GM19452 (cell line): ENCODE data around the gene PDE3A.
"Not testable (repeated sequence)": the region's sequence is repeated elsewhere in the genome, so short reads cannot be mapped to it uniquely, and the experiment has no call there.

ENCODE experiments used
- ATAC-seq: cut with Tn5 transposase; IDR thresholded peaks from one replicate; pipeline ENCODE4 v1.9.1; 2021; ENCODE audit not compliant: unreplicated experiment

The PDE3A gene

GRCh38 chr12:20546267-20546666 lies 177.9 kb downstream of the PDE3A start:
- ATAC-seq: no peak

GRCh38 chr12:20547816-20548575 lies 179.7 kb downstream of the PDE3A start:
- ATAC-seq: no peak

- ATAC-seq: no peak
Measured at GRCh38 chr12:20548611-20549010, 180.3 kb downstream of the PDE3A start.

GRCh38 chr12:20549108-20549719 lies 180.9 kb downstream of the PDE3A start:
- ATAC-seq: no peak

GRCh38 chr12:20551742-20552442 lies 183.6 kb downstream of the PDE3A start:
- not testable (repeated sequence) for ATAC-seq

GRCh38 chr12:20552586-20552985 lies 184.2 kb downstream of the PDE3A start:
- not testable (repeated sequence) for ATAC-seq

- no peak for ATAC-seq
Measured at GRCh38 chr12:20555015-20555414, 186.7 kb downstream of the PDE3A start.

- ATAC-seq: no peak
Measured at GRCh38 chr12:20555771-20556170, 187.4 kb downstream of the PDE3A start.

- ATAC-seq: no peak
Measured at GRCh38 chr12:20557096-20557495, 188.8 kb downstream of the PDE3A start.

- no peak for ATAC-seq
Measured at GRCh38 chr12:20560935-20561334, 192.6 kb downstream of the PDE3A start.

GRCh38 chr12:20561871-20562270 lies 193.5 kb downstream of the PDE3A start:
- ATAC-seq: no peak

- no peak for ATAC-seq
Measured at GRCh38 chr12:20567413-20567812, 199.1 kb downstream of the PDE3A start.

- no peak for ATAC-seq
Measured at GRCh38 chr12:20572451-20572850, 204.1 kb downstream of the PDE3A start.

GRCh38 chr12:20576528-20576927 lies 208.2 kb downstream of the PDE3A start:
- ATAC-seq: no peak

- no peak for ATAC-seq
Measured at GRCh38 chr12:20577054-20577453, 208.7 kb downstream of the PDE3A start.

- no peak for ATAC-seq
Measured at GRCh38 chr12:20578142-20578541, 209.8 kb downstream of the PDE3A start.

- ATAC-seq: no peak
Measured at GRCh38 chr12:20585055-20585625, 216.8 kb downstream of the PDE3A start.

GRCh38 chr12:20585913-20586312 lies 217.6 kb downstream of the PDE3A start:
- no peak for ATAC-seq

- ATAC-seq: no peak
Measured at GRCh38 chr12:20588042-20588441, 219.7 kb downstream of the PDE3A start.

GRCh38 chr12:20590570-20590969 lies 222.2 kb downstream of the PDE3A start:
- ATAC-seq: no peak

GRCh38 chr12:20592556-20592955 lies 224.2 kb downstream of the PDE3A start:
- no peak for ATAC-seq

GRCh38 chr12:20593611-20594010 lies 225.3 kb downstream of the PDE3A start:
- no peak for ATAC-seq
